GM12865 (cell line): Measurements from ENCODE around the gene EPHB1.

Experiments
- DNase-seq: peaks from one replicate; pipeline ENCODE4 v3.0.0; 2010; ENCODE audit warnings: low read depth
- H3K4me3 ChIP-seq: 2 replicates; pipeline ENCODE4 v1.5.1; 2011; ENCODE audit warnings: mild to moderate bottlenecking, low read depth, low read length, control low read depth
- CTCF ChIP-seq: IDR thresholded peaks from 2 replicates; pipeline ENCODE4 v1.5.1; 2011; ENCODE audit warnings: low read length, control low read depth, low read depth, inconsistent platforms; ENCODE audit not compliant: insufficient read depth; ENCODE audit errors: missing control alignments

The EPHB1 gene

GRCh38 chr3:135083179-135083578 lies 288.1 kb downstream of the EPHB1 start:
- no peak for DNase-seq
- H3K4me3 ChIP-seq, result no peak overlapping the region
- no peak for TF ChIP-seq CTCF

- no peak for DNase-seq
- no peak overlapping the region for H3K4me3 ChIP-seq
- no peak for TF ChIP-seq CTCF
These were observed 288.7 kb downstream of the EPHB1 start for GRCh38 chr3:135083756-135084155.

GRCh38 chr3:135084405-135084804 lies 289.3 kb downstream of the EPHB1 start:
- no peak overlapping the region for H3K4me3 ChIP-seq
- no peak for TF ChIP-seq CTCF
- DNase-seq, result no peak

GRCh38 chr3:135084976-135085375 lies 289.9 kb downstream of the EPHB1 start:
- no peak for TF ChIP-seq CTCF
- H3K4me3 ChIP-seq, result no peak overlapping the region
- DNase-seq, result no peak

DNA sequence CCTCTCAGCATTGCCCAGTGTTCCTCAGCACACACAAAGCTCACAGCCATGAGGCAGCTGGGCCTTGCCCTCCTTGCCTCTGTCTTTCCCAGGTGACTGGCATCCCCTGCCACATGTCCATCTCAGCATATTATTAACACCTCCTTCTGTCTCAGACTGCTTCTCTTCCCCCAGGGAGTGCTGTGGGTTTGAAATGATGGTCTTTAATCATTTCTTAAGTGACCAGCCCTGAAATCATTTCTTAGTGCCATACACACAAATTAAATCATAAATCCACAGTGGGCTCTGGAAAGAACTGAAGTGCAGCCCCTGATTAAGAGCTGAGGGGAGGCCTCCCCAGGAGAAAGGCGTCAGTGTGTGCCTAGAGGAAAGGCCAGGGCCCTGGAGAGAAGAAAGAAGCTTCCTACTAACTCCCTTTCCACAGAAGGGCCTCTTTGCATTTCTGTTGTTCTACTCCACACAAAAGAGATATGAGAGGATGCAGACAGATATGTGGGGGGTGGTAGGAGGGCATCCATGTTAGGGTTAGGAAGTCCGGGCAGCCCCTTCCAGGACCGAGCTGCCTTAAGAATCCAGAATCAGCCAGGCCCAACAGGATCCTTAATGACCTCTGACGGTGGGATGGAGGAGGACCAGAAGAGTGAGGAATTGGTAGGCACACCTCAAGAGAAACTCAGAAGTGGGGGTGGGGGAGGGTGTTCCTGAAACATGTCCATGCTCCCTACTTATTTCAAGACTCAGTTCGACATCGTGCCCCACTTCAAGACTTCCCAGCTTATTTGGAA lies 290.8 kb downstream of the EPHB1 start:
- DNase-seq, result no peak
- TF ChIP-seq CTCF, result no peak
- H3K4me3 ChIP-seq, result no peak overlapping the region

DNA sequence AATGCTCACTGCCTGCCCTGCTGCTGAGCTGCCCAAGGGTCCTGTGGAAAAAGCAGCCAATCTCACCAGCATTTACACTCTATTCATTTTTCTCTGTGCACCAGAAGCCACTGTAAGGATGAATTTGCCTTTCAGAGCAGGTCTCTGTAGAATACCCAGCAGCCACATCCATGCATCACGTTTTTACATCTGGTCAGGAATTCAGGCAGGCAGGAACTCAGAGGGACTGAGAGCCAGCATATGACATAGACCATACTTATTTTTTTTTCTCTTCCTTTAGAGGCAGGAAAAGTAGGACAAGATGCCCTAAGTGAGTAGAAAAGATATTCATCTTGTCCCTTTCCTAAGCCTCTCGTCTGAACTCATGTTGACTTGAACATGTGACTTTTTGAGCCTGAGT lies 292.7 kb downstream of the EPHB1 start:
- DNase-seq, result no peak
- no peak for TF ChIP-seq CTCF
- no peak overlapping the region for H3K4me3 ChIP-seq

DNA sequence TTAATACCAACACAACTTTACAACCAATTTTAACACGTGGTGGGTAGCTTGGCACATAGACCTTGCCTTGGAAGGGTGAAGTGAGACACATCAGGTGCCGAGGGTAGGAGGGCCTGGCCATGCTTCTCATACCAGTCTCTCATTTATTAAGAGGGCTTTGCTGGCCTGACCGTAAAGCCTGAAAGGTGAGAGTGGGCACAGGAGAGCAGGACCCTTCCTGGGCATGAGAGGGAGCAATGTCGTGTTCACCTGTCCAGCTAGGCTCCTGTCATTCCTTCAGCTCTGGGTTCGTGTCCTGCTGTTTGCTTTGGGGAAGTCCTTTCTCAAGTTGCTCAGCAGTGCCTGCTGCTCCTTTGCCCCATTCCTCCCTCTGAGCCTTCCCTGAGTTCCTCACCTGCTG lies 294.4 kb downstream of the EPHB1 start:
- no peak for DNase-seq
- no peak overlapping the region for H3K4me3 ChIP-seq
- no peak for TF ChIP-seq CTCF
